NCI-H82 (cell line): Measurements from ENCODE around the gene PRRC2C.
"Not testable (repeated sequence)": the region's sequence is repeated elsewhere in the genome, so short reads cannot be mapped to it uniquely, and the experiment has no call there.

Experiments
- DNase-seq: peaks from one replicate; lab custom pipeline; 2025; lab: John Stamatoyannopoulos, UW

The PRRC2C gene

DNA sequence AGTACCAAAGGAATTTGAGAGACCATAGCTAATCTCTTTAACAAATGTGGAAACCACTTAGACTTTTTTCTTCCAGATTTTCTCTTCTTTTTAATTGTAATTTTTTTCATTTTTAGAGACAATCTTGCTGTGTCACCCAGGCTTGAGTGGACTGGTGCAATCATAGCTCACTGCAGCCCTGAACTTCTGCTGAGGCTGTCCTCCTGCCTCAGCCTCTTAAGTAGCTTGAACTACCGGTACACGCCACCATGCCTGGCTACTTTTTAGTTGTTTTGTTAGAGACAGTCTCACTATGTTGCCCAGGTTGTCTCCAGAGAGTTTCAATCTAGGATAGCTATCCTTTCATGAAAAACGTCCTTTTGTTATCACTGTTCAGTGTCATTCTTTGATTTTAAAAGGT lies 15.0 kb downstream of the PRRC2C start:
- DNase-seq, result no peak

DNA sequence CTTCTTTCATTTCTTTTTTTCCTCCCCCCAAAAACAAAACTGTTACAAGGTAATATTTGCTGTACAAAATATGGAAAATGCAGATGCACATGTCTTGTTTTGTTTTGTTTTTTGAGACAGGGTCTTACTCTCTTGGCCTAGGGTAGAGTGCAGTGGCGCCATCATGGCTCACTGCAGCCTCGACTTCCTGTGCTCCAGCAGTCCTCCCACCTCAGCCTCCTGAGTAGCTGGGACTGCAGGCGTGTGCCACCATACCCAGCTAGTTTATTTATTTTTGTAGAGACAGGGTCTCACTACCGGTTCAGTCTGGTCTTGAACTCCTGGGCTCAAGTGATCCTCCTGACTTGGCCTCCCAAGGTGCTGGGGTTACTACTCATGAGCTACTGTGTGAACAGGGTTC lies 15.5 kb downstream of the PRRC2C start:
- DNase-seq, result no peak

DNA sequence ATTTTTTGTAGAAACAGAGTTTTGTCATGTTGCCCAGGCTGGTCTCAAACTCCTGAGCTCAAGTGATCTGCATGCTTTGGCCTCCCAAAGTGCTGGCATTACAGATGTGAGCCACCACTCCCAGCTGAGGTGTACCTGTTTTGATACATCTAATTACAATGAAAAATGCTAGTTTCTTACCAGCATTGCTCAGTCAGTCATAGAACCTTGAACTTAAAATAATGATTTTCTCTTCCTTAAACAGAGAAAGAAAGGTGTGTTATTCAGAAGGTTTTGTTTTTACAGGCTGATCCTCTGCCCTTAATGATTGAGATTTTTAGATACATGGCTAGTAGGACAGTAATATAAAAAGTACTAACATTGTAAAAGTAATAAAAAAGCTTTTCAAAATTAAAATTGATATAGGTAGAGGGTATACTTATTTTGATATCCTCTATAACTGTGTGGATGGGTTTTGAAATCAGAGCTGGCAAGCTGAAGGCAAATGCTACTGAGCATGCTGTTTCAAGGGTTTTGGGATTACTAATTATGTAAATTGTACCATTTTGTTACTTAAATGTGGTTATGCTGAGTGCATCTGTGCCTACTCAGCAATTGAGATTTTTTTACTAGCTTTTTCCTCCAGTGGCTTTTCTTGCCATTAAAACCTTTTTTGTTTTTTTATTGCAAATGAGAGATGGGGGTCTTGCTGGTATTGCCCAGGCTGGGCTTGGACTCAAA lies 16.1 kb downstream of the PRRC2C start:
- no peak for DNase-seq

DNA sequence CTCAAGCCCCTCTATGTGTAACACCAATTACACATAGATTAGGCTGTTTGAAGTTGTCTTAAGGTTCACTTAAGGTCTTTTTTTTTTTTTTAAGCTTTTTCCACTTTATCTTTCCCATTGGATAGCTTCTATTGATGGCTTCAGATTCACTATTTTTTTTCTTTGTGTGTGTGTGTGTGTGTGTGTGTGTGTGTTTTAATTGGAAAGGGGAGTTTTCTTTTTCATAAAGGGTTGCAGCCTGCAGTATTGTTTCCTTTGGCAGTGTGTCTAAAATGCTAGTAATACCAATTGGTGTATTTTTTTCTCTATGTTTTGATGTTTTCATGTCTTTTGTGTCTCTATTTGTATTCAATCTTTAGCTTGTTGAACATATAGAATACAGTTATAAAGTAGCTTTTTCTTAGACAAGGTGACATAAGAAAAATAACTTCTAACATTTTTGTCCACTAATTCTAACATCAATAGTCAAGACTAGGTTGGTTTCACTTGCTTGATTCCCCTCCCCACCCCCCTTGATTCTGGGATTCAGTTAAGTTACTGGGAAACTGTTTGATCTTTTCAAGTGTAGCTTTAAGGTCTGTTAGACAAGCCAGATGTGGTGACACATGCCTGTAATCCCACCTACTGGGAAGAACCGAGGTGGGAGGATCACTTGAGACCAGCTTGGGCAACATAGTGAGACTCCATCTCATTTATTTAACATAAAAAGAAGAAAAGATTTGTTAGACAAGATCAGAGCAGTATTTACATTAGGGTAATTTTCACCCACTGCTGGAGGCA lies 21.4 kb downstream of the PRRC2C start:
- peak; percentile 50 for DNase-seq

GRCh38 chr1:171507435-171507834 lies 22.1 kb downstream of the PRRC2C start:
- no peak for DNase-seq

- peak; percentile 82 for DNase-seq
These were observed 23.9 kb downstream of the PRRC2C start for GRCh38 chr1:171509191-171509590.

DNA sequence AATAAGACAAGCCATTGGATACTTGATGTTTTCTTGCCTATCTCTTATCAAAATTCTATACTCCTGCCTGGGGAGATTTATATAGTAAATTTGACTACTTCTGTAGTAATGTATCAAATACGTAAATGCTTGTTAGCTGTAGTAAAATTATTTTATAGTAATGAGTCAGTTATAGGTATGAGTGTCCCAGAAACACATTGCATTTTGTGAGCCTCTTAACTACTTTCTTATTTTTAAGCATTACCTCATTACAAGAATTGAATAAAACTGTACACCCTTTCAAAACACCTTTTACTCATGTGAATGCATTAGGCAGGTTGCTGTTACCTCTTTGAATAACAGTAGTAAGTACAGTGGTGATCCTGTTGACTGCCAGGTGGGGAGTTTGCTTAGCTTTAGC lies 28.4 kb downstream of the PRRC2C start:
- no peak for DNase-seq

DNA sequence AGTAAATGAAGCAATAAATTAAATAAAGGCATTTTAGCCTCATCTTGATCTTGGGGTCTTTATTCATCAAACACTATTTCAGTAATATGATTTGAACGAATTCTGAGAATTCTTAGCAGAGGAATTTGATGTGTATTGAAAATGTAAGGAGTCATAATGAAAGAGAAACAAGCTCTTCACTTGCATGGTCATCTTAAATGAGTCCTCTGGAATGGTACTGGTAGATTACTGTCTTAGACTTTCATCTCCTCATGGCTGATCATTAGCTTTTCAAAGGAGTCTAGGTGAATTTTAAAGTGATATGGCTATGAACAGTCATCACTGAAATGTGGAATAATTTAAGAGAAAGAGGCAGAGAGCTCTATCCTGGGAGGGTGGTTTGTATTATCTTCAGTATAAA lies 30.0 kb downstream of the PRRC2C start:
- no peak for DNase-seq

- no peak for DNase-seq
These were observed 30.4 kb downstream of the PRRC2C start for GRCh38 chr1:171515741-171516140.

- DNase-seq, result no peak
These were observed 36.2 kb downstream of the PRRC2C start for GRCh38 chr1:171521567-171521966.

DNA sequence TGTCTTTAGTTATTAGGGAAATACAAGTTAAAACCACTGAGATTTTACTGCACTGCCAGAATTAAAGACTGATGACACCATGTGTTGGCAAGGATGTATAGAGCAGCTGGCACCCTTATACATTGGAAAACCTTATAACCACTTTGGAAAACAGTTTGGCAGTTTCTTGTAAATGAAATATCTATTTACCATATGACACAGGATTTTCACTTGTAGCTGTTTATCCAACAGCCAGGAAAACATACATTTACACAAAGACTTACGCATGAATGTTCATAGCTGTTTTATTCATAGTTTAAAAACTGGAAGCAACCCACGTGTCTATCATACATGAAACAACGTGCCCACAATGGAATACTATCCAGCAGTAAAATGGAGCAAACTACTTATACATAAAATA lies 45.3 kb downstream of the PRRC2C start:
- no peak for DNase-seq

GRCh38 chr1:171532520-171532919 lies 47.2 kb downstream of the PRRC2C start:
- no peak for DNase-seq

- DNase-seq, result no peak
These were observed 60.2 kb downstream of the PRRC2C start for GRCh38 chr1:171545523-171545922.

DNA sequence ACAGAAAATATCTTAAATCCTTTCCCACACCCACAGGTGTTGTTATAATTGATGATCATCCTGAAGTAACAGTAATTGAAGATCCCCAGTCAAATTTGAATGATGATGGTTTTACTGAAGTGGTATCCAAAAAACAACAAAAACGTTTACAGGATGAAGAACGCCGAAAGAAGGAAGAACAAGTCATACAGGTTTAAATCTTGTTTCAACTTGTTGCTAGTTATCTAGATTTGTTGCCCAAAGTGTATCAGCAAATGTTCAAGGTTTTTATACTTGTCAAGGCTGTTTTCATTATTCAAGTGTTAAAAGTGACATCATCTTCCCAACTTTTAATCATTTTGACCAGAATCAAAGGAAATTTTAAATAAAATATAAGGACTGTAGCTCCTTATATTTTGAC lies 64.7 kb downstream of the PRRC2C start:
- DNase-seq, result no peak

- not testable (repeated sequence) for DNase-seq
These were observed 65.3 kb downstream of the PRRC2C start for GRCh38 chr1:171550598-171551100.

DNA sequence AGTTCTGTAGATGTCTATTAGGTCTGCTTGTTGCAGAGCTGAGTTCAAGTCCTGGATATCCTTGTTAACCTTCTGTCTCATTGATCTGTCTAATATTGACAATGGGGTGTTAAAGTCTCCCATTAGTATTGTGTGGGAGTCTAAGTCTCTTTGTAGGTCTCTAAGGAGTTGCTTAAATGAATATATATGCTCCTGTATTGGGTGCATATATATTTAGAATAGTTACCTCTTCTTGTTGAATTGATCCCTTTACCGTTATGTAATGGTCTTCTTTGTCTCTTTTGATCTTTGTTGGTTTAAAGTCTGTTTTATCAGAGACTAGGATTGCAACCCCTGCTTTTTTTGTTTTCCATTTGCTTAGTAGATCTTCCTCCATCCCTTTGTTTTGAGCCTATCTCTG lies 68.6 kb downstream of the PRRC2C start:
- DNase-seq, result peak; percentile 72

GRCh38 chr1:171563675-171564074 lies 78.3 kb downstream of the PRRC2C start:
- DNase-seq, result no peak

- no peak for DNase-seq
These were observed 81.1 kb downstream of the PRRC2C start for GRCh38 chr1:171566467-171566866.

DNA sequence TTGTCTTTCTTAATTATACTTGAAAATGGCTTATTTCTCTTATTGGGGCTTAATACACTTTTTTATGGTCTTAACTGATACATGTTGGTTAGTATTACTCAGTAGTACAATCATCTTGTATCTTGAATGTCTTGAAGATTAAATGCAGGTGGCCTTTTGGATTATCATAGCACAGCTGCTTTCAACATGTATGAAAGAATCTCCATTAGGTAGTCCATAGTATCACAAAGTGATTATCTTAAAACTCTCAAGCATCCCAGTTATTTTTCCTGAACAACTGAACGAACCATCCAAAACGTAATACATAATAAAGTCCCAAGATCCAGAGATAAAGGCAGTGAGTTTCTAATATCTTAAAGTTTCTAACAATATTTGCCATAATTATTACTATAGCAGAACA lies 85.0 kb downstream of the PRRC2C start:
- DNase-seq, result no peak

- no peak for DNase-seq
These were observed 90.8 kb downstream of the PRRC2C start for GRCh38 chr1:171576144-171576543.

- DNase-seq, result no peak
These were observed 95.9 kb downstream of the PRRC2C start for GRCh38 chr1:171581226-171581625.

- no peak for DNase-seq
These were observed 96.4 kb downstream of the PRRC2C start for GRCh38 chr1:171581766-171582165.

DNA sequence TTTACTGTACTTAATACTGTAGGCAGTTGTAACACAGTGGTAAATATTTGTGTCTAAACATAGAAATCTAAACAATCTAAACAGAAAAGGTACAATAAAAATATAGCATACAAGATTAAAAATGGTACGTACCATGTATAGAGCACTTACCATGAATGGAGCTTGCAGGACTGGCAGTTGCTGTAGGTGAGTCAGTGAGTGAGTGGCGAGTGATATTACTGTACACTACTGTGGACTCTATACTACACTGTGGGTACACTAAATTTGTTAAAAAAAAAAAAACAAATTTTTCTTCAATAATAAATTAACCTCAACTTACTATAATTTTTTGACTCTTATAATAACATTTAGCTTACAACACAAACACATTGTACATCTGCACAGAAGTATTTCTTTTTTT lies 97.3 kb downstream of the PRRC2C start:
- DNase-seq, result no peak
